HEK293T (cell line): ENCODE measurements around the gene TUBA3E.
"Not testable (repeated sequence)": the region's sequence is repeated elsewhere in the genome, so short reads cannot be mapped to it uniquely, and the experiment has no call there.

Experiments
- CTCF ChIA-PET: fragments of 350-600 bp; formaldehyde crosslinking; extraction: SDS; loops from one replicate; lab custom pipeline; 2021; ENCODE audit warnings: antibody characterized with exemption, inconsistent platforms; lab: Yijun Ruan, JAX
- POLR2A ChIA-PET: fragments of 350-600 bp; formaldehyde crosslinking; extraction: SDS; loops from one replicate; lab custom pipeline; 2020; ENCODE audit warnings: antibody characterized with exemption, inconsistent platforms; lab: Yijun Ruan, JAX
- DNase-seq: peaks from one replicate; pipeline ENCODE4 v3.0.0; 2012; ENCODE audit warnings: mixed read lengths; ENCODE audit errors: extremely low spot score
- ARNT ChIP-seq: fragments of 450-650 bp; IDR thresholded peaks from 2 replicates; pipeline ENCODE4 v1.6.1; 2017; ENCODE audit warnings: mild to moderate bottlenecking
- FOXK2 ChIP-seq: fragments of 450-650 bp; IDR thresholded peaks from 2 replicates; pipeline ENCODE4 v1.6.1; 2016; ENCODE audit warnings: mild to moderate bottlenecking
- FOXM1 ChIP-seq: fragments of 450-650 bp; IDR thresholded peaks from 2 replicates; pipeline ENCODE4 v1.6.1; 2017; ENCODE audit warnings: mild to moderate bottlenecking, borderline replicate concordance
- L3MBTL2 ChIP-seq: fragments of 450-650 bp; conservative IDR thresholded peaks from 2 replicates; pipeline ENCODE4 v1.6.1; 2016; ENCODE audit warnings: mild to moderate bottlenecking
- NFRKB ChIP-seq: fragments of 450-650 bp; IDR thresholded peaks from 2 replicates; pipeline ENCODE4 v1.6.1; 2016; ENCODE audit warnings: mild to moderate bottlenecking, moderate library complexity
- PKNOX1 ChIP-seq: fragments of 450-650 bp; IDR thresholded peaks from 2 replicates; pipeline ENCODE4 v1.6.1; 2016
- SUZ12 ChIP-seq: fragments of 450-650 bp; IDR thresholded peaks from 2 replicates; pipeline ENCODE4 v1.6.1; 2016; ENCODE audit warnings: mild to moderate bottlenecking
- ZNF384 ChIP-seq: fragments of 450-650 bp; IDR thresholded peaks from 2 replicates; pipeline ENCODE4 v1.6.1; 2016

Gene TUBA3E

DNA sequence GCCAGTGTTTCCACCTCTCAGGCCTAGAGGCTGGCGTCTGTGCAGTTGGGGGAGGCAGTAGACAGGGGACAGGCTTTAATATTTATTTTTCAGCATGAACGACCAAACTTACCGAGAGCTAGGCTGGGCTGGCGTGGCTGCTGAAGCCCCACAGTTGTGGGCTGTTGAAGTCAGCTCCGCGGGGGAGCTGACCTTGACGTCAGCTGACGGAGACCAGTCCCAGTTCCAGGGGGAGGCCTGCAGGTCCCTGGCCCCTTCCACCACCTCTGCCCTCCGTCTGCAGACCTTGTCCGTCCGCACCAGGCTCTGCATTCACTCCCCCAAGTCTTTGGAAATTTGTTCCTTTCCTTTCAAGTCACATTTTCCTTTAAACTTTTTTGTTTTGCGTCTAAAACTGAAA, 33.4 kb upstream of the TUBA3E start:
- ChIA-PET CTCF (no interaction called here), POLR2A (no interaction called here)
- no peak for DNase-seq
- TF ChIP-seq PKNOX1, result no peak
- no peak for TF ChIP-seq L3MBTL2
- TF ChIP-seq FOXK2, result no peak
- no peak for TF ChIP-seq NFRKB
- no peak for TF ChIP-seq ZNF384
- no peak for TF ChIP-seq FOXM1
- no peak for TF ChIP-seq ARNT
- TF ChIP-seq SUZ12, result no peak

- POLR2A ChIA-PET, DNase-seq, CTCF ChIA-PET: not testable (repeated sequence)
Observed at GRCh38 chr2:130230907-130231306, 32.7 kb upstream of the TUBA3E start.

DNA sequence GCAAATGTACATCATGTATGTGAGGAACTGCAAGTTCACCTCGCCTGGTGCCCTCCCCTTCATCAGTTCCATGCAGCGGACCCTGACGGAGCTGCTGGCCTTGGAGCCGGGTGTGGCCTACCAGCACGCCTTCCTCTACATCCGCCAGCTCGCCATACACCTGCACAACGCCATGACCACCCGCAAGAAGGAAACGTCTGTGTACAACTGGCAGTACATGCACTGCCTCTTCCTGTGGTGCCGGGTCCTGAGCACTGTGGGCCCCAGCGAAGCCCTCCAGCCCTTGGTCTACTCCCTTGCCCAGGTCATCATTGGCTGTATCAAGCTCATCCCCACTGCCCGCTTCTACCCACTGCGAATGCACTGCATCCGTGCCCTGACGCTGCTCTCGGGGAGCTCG, 32.1 kb upstream of the TUBA3E start:
- CTCF ChIA-PET, POLR2A ChIA-PET, DNase-seq: not testable (repeated sequence)

- CTCF ChIA-PET, POLR2A ChIA-PET, DNase-seq: not testable (repeated sequence)
Observed at GRCh38 chr2:130229161-130229510, 30.9 kb upstream of the TUBA3E start.

- CTCF ChIA-PET, result interaction anchor here (0.6 kb wide), 1 partner anchor 125 kb away, joined by 3 read pairs; no protein-coding TSS in a partner anchor
- POLR2A ChIA-PET, DNase-seq: not testable (repeated sequence)
Observed at GRCh38 chr2:130228467-130229160, 30.4 kb upstream of the TUBA3E start.

- POLR2A ChIA-PET, DNase-seq, CTCF ChIA-PET: not testable (repeated sequence)
Observed at GRCh38 chr2:130228005-130228404, 29.8 kb upstream of the TUBA3E start.

GRCh38 chr2:130222523-130222922, 24.3 kb upstream of the TUBA3E start:
- DNase-seq, CTCF ChIA-PET, POLR2A ChIA-PET: not testable (repeated sequence)

DNA sequence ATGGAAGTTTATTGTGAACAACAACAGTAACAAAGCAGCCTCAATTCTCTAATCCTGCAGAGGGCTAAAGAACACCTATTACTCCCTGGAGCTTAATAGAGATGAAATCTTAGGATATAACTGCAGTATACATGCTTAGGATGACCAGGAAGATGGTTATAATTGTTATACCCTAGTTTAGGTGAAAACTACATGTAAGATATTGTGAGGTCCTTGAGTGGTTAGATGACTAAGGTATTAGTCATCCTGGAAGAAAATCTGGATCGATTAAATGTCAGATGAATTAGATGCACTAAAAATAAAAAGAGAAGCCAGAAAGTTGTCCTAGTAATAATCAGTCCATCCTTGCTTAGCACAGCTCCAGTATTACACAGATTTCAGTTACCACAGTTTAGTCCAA, 22.3 kb upstream of the TUBA3E start:
- DNase-seq, POLR2A ChIA-PET, CTCF ChIA-PET: not testable (repeated sequence)

GRCh38 chr2:130219147-130219546, 20.9 kb upstream of the TUBA3E start:
- POLR2A ChIA-PET, CTCF ChIA-PET, DNase-seq: not testable (repeated sequence)

GRCh38 chr2:130207051-130207450, 8.8 kb upstream of the TUBA3E start:
- CTCF ChIA-PET, DNase-seq, POLR2A ChIA-PET: not testable (repeated sequence)

- CTCF ChIA-PET, DNase-seq, POLR2A ChIA-PET: not testable (repeated sequence)
Observed at GRCh38 chr2:130203150-130203549, 4.9 kb upstream of the TUBA3E start.

GRCh38 chr2:130202518-130202917, 4.3 kb upstream of the TUBA3E start:
- not testable (repeated sequence) for DNase-seq

GRCh38 chr2:130196052-130196451, 2.2 kb downstream of the TUBA3E start:
- CTCF ChIA-PET, POLR2A ChIA-PET, DNase-seq: not testable (repeated sequence)

More at GRCh38 chr2:130202518-130202917, 4.3 kb upstream of the TUBA3E start:
- POLR2A ChIA-PET, CTCF ChIA-PET: not testable (repeated sequence)

- POLR2A ChIA-PET, CTCF ChIA-PET, DNase-seq: not testable (repeated sequence)
Observed at GRCh38 chr2:130195089-130195635, 3.1 kb downstream of the TUBA3E start.

DNA sequence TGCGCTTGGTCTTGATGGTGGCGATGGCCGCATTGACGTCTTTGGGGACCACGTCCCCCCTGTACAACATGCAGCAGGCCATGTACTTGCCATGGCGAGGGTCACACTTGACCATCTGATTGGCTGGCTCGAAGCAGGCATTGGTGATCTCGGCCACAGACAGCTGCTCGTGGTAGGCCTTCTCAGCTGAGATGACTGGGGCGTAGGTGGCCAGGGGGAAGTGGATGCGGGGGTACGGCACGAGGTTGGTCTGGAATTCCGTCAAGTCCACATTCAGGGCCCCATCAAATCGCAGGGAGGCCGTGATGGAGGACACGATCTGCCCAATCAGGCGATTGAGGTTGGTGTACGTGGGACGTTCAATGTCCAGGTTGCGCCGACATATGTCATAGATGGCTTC, 4.4 kb downstream of the TUBA3E start:
- DNase-seq, POLR2A ChIA-PET, CTCF ChIA-PET: not testable (repeated sequence)

GRCh38 chr2:130192451-130192850, 5.8 kb downstream of the TUBA3E start:
- DNase-seq, POLR2A ChIA-PET, CTCF ChIA-PET: not testable (repeated sequence)

- POLR2A ChIA-PET, CTCF ChIA-PET, DNase-seq: not testable (repeated sequence)
Observed at GRCh38 chr2:130191319-130191718, 6.9 kb downstream of the TUBA3E start.
